ENCODE data around the gene CDKN1A.

Gene CDKN1A

DNA sequence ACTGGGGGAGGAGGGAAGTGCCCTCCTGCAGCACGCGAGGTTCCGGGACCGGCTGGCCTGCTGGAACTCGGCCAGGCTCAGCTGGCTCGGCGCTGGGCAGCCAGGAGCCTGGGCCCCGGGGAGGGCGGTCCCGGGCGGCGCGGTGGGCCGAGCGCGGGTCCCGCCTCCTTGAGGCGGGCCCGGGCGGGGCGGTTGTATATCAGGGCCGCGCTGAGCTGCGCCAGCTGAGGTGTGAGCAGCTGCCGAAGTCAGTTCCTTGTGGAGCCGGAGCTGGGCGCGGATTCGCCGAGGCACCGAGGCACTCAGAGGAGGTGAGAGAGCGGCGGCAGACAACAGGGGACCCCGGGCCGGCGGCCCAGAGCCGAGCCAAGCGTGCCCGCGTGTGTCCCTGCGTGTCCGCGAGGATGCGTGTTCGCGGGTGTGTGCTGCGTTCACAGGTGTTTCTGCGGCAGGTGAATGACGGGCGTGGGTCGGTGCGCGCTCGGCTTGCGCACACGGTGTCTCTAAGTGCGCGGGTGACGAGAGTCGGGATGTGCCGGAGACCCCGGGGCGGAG is at the start of gene CDKN1A:
TSS of gene CDKN1A (plus strand) at position 227 of the 555 bp plus-strand sequence. CDS start 5,388 bp downstream, outside the sequence.
- no peak for TF ChIP-seq MYC (IDR thresholded peaks at IDR 0.05; ENCODE audit: low read depth, low read length)
- TF ChIP-seq, protein P1, sequence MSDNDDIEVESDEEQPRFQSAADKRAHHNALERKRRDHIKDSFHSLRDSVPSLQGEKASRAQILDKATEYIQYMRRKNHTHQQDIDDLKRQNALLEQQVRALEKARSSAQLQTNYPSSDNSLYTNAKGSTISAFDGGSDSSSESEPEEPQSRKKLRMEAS (IDR thresholded peaks at IDR 0.05; ENCODE audit: low read depth, low read length): peak; percentile 3
- peak; percentile 92 for DNase-seq (ENCODE audit: low read depth)
- H3K4me3 ChIP-seq (ENCODE audit: low read depth, low read length): peak within 1 kb of the TSS; percentile 69

DNA sequence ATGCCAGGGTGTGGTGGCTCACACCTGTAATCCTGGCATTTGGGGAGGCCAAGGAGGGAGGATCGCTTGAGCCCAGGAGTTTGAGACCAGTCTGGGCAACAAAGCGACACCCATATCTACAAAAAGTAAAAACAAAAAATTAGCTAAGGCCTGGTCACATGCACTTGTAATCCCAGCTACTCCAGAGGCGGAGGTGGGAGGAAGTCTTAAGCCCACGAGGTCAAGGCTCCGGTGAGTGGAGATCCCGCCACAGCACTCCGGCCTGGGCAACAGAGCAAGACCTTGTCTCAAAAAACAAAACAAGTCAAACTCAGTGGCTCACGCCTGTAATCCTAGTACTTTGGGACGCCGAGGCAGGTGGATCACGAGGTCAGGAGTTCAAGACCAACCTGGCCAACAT is 48.7 kb upstream of the CDKN1A start:
- no peak overlapping the region for H3K4me3 ChIP-seq (ENCODE audit: low read depth, low read length)
- no peak for DNase-seq (ENCODE audit: low read depth)
- no peak for TF ChIP-seq MYC (IDR thresholded peaks at IDR 0.05; ENCODE audit: low read depth, low read length)
- TF ChIP-seq, protein P2, sequence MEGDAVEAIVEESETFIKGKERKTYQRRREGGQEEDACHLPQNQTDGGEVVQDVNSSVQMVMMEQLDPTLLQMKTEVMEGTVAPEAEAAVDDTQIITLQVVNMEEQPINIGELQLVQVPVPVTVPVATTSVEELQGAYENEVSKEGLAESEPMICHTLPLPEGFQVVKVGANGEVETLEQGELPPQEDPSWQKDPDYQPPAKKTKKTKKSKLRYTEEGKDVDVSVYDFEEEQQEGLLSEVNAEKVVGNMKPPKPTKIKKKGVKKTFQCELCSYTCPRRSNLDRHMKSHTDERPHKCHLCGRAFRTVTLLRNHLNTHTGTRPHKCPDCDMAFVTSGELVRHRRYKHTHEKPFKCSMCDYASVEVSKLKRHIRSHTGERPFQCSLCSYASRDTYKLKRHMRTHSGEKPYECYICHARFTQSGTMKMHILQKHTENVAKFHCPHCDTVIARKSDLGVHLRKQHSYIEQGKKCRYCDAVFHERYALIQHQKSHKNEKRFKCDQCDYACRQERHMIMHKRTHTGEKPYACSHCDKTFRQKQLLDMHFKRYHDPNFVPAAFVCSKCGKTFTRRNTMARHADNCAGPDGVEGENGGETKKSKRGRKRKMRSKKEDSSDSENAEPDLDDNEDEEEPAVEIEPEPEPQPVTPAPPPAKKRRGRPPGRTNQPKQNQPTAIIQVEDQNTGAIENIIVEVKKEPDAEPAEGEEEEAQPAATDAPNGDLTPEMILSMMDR (IDR thresholded peaks at IDR 0.05; ENCODE audit: low read depth, low read length): no peak
- TF ChIP-seq, protein P1 (IDR thresholded peaks at IDR 0.05; ENCODE audit: low read depth, low read length): no peak
- no peak for TF ChIP-seq POLR2A (IDR thresholded peaks at IDR 0.05; ENCODE audit: extremely low read depth, insufficient read length)

DNA sequence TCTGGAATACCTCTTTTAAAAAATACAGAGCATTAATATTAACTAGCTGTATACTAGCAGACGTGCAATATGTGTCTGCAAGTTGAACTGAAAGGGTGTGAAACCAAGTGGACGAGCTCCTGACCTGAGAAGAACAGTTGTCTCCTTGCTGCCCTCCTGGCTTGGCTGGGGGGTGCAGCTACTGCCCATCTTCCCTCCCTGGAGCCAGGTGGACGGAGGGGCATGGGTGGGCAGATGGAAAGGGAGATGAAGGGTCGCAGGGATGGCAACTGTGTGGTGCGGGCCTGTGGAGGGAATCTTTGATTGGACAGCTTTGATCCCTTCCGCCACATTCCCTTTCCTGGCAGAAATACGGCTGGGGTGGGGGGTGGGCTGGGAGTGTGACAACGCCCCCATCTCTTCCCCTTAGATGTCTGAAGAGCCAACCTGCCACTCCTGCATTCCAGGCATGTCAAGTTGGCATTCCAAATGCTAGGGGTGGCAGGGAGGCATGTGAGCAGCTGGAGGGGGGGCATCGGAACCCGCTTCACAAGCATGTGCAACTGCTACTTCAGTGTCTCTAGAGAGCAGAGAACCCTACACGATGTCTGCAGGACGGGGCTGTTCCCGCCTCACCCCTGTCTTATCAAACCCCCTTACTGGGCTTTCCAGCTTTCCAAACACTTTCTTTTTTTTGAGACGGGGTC is 47.0 kb upstream of the CDKN1A start:
- H3K4me3 ChIP-seq (ENCODE audit: low read depth, low read length): no peak overlapping the region
- DNase-seq (ENCODE audit: low read depth): no peak
- TF ChIP-seq POLR2A (IDR thresholded peaks at IDR 0.05; ENCODE audit: extremely low read depth, insufficient read length) (no peak), MYC (IDR thresholded peaks at IDR 0.05; ENCODE audit: low read depth, low read length) (no peak)
- TF ChIP-seq, protein P1 (IDR thresholded peaks at IDR 0.05; ENCODE audit: low read depth, low read length): no peak
- TF ChIP-seq, protein P2 (IDR thresholded peaks at IDR 0.05; ENCODE audit: low read depth, low read length): no peak

DNA sequence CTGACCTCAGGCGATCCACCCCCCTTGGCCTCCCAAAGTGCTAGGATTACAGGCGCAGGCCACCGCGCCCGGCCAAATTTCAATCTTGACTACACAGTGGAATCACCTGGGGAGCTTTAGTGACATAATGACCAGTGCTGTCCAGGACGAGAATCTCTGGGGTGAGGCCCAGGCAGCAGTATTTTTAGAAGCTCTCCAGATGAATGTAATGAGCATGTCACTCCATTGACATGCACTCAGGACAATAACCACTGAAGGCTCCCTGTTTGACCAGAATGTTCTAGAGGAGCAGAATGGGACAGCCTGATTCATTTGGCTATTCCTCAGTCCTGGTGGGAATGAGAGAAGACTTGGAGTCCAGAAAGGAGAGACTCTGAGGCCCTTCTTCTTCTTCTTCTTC is 45.1 kb upstream of the CDKN1A start:
- DNase-seq (ENCODE audit: low read depth): no peak
- H3K4me3 ChIP-seq (ENCODE audit: low read depth, low read length): no peak overlapping the region
- TF ChIP-seq, protein P1 (IDR thresholded peaks at IDR 0.05; ENCODE audit: low read depth, low read length): no peak
- no peak for TF ChIP-seq POLR2A (IDR thresholded peaks at IDR 0.05; ENCODE audit: extremely low read depth, insufficient read length)
- TF ChIP-seq, protein P2 (IDR thresholded peaks at IDR 0.05; ENCODE audit: low read depth, low read length): no peak
- no peak for TF ChIP-seq MYC (IDR thresholded peaks at IDR 0.05; ENCODE audit: low read depth, low read length)

DNA sequence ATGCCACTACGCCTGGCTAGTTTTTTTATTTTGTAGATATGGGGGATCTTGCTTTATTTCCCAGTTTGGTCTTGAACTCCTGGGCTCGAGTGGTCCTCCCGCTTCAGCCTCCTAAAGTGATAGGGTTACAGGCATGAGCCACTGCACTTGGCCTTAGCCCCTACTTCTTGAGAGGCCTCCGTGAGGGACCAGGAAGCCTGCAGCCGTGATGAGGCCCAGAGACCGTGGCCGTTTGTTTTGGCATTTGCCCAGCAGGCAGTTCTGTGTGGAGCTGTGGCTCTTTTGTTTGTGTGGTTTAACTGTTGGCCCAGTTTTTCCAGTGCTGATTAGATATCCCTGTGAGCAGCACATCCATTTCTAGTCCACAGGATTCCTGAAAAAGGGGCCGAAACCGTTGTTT is 44.6 kb upstream of the CDKN1A start:
- no peak overlapping the region for H3K4me3 ChIP-seq (ENCODE audit: low read depth, low read length)
- TF ChIP-seq, protein P1 (IDR thresholded peaks at IDR 0.05; ENCODE audit: low read depth, low read length): no peak
- TF ChIP-seq POLR2A (IDR thresholded peaks at IDR 0.05; ENCODE audit: extremely low read depth, insufficient read length) (no peak), MYC (IDR thresholded peaks at IDR 0.05; ENCODE audit: low read depth, low read length) (no peak)
- TF ChIP-seq, protein P2 (IDR thresholded peaks at IDR 0.05; ENCODE audit: low read depth, low read length): no peak
- no peak for DNase-seq (ENCODE audit: low read depth)
